HG03095 (cell line): Measurements from ENCODE around the gene CD226.
"Not testable (repeated sequence)": the region's sequence is repeated elsewhere in the genome, so short reads cannot be mapped to it uniquely, and the experiment has no call there.

ENCODE experiments used
- ATAC-seq: cut with Tn5 transposase; IDR thresholded peaks from one replicate; pipeline ENCODE4 v1.9.1; 2021; ENCODE audit warnings: moderate library complexity; ENCODE audit not compliant: unreplicated experiment

CD226 gene

GRCh38 chr18:69947361-69948133, at the start of gene CD226:
Gene CD226 (minus strand): TSS chr18:69947873. CDS start chr18:69947406, 467 bp downstream.
- ATAC-seq, result peak; percentile 47

- ATAC-seq, result no peak
Measured at GRCh38 chr18:69996951-69997798, 49.5 kb upstream of the CD226 start.

- no peak for ATAC-seq
Measured at GRCh38 chr18:69996417-69996816, 48.7 kb upstream of the CD226 start.

GRCh38 chr18:69995774-69996173, 48.1 kb upstream of the CD226 start:
- ATAC-seq, result no peak

GRCh38 chr18:69992776-69993175, 45.1 kb upstream of the CD226 start:
- no peak for ATAC-seq

GRCh38 chr18:69987870-69988269, 40.2 kb upstream of the CD226 start:
- no peak for ATAC-seq

GRCh38 chr18:69985239-69985638, 37.6 kb upstream of the CD226 start:
- no peak for ATAC-seq

- no peak for ATAC-seq
Measured at GRCh38 chr18:69982417-69982816, 34.7 kb upstream of the CD226 start.

GRCh38 chr18:69981948-69982347, 34.3 kb upstream of the CD226 start:
- peak; percentile 41 for ATAC-seq

GRCh38 chr18:69980982-69981804, 33.5 kb upstream of the CD226 start:
- no peak for ATAC-seq

- no peak for ATAC-seq
Measured at GRCh38 chr18:69980509-69980908, 32.8 kb upstream of the CD226 start.

GRCh38 chr18:69978732-69979715, 31.4 kb upstream of the CD226 start:
- ATAC-seq, result peak; percentile 77

- not testable (repeated sequence) for ATAC-seq
Measured at GRCh38 chr18:69975294-69975693, 27.6 kb upstream of the CD226 start.

- no peak for ATAC-seq
Measured at GRCh38 chr18:69974365-69974764, 26.7 kb upstream of the CD226 start.

GRCh38 chr18:69969491-69969890, 21.8 kb upstream of the CD226 start:
- ATAC-seq, result no peak

GRCh38 chr18:69968039-69968438, 20.4 kb upstream of the CD226 start:
- ATAC-seq, result peak; percentile 79

- ATAC-seq, result no peak
Measured at GRCh38 chr18:69963196-69963595, 15.5 kb upstream of the CD226 start.

- no peak for ATAC-seq
Measured at GRCh38 chr18:69961718-69962117, 14.0 kb upstream of the CD226 start.

GRCh38 chr18:69958422-69958821, 10.7 kb upstream of the CD226 start:
- peak; percentile 42 for ATAC-seq

GRCh38 chr18:69957747-69958146, 10.1 kb upstream of the CD226 start:
- no peak for ATAC-seq
